ENCODE data around the gene ADAMTS17.

ADAMTS17 gene

DNA sequence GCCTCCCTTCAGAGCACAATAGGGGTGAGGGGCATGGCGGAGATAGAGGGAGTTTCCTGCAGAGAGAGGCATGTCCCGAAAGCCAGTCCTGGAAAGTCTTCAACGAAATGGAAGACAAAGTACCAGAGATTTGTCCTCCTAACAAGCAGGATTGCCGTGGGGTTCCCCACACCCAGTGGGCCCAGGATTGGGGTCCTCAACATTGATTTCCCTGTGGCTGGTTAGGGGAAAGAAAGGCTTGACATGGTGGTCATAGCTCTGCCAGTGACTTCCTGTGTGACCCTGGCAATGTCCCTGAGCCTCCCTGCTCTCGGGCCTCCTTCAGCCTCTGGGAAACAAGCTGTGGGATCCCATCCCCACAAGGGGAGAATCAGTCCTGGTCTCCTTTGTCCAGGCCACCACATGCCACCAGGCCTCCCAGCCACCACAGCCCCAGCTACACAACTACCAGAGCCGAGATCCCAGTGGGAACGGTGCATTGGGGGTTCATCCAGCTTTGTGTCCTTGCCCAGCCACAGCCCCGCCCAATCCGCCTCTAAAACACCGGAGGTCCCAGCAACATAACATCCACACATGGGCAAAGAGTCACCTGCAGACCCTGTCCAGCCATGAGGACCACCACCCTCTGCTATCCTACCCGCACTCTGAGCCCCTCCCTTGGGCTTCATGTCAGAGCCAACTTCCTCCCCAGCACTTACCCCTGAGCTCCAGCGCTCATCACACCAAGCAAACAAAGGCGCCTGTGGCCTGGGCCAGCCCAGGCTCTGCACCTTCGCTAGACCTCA lies 63.0 kb downstream of the ADAMTS17 start:
- DNase-seq (ENCODE audit: low read depth, low spot score), result no peak

GRCh38 chr15:100277087-100277855 lies 64.5 kb downstream of the ADAMTS17 start:
- DNase-seq (ENCODE audit: low read depth, low spot score), result no peak

DNA sequence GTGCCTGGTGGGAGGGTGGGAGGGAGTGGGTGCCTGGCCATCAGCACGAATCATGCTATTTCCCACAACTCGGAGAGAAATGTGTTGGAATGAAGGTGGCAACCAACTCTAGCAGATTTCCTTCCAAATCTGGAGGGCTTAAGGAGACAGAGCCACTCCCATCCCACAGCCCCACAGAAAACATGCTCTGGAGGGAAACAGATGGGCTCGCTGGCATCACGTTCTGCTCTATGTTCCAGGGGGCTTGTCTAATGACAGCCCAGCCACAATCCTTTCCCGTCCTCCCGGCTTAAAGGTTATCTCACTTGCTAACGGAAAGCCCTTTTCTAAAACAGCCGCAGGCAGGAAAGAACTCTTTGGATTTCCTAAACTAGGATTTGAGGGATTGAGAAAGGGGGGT lies 65.3 kb downstream of the ADAMTS17 start:
- DNase-seq (ENCODE audit: low read depth, low spot score), result no peak

GRCh38 chr15:100275641-100276040 lies 66.1 kb downstream of the ADAMTS17 start:
- DNase-seq (ENCODE audit: low read depth, low spot score), result no peak

- no peak for DNase-seq (ENCODE audit: low read depth, low spot score)
These were observed 71.9 kb downstream of the ADAMTS17 start for GRCh38 chr15:100269831-100270230.

DNA sequence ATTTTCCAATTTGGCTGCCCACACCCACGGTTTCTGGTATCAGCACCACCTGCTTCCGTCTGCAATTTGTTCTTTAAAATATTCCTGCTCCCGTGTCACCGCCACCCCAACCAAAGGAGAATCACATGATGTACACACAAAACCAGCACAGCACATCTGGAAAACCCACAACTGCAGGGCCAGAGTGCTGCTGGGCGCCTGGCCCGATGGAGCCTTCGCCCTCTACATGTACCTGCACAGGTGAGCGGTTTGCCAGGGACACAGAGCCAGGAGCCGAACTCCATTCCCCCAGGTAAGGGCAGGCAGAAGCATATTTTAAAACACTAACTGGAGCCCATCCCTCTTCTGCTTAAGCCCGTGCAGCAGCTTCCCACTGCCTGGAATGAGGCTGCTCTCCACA lies 75.6 kb downstream of the ADAMTS17 start:
- no peak for DNase-seq (ENCODE audit: low read depth, low spot score)

DNA sequence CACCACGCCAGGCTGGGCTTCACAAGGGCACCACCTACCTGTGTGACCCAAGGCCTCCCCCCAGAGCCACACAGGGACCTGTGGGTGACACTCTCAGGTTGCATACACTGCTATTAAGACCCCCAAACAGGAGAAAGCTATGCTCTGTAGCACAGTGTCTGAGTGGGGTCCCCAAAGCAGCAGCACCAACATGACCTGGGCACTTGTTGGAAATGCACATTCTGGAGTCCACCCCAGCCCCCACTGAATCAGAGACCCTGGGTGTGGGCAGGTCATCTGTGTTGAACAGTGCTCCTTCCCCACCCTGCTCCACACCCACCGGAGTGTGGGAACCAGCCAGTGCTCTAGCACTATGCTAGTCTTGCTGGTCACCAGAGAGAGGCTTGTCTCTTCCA lies 76.1 kb downstream of the ADAMTS17 start:
- no peak for DNase-seq (ENCODE audit: low read depth, low spot score)

DNA sequence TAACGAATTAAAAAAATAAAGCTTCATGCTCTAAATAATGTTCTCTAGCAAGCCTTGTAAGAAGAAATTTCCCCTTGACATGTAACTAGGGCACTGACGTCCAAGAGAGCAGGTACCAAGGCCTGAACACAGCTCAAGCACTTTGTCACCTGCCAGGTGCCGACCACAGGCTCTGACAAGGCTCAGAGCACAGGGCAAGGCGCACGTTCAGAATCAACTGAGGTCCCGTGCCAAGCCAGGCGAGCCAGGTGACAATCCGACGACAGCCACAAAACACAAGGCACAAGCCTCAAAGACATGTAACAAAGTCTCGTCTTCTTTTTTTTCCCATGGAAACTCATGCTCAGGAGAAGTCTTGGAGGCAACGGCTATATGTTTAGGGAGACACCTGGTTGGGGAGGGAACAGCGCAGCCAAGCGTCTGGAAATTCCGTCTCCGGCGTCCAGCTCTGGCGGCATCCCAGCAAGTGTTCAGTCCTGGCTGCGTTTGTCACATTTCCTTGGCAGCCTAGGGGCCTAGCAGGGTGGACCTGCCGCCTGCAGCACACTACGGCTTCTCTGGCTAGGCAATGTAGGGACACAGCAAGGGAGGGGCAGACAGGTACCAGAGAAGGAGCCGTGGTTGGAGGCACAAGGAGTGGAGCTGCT lies 76.7 kb downstream of the ADAMTS17 start:
- no peak for DNase-seq (ENCODE audit: low read depth, low spot score)

GRCh38 chr15:100263721-100264455 lies 77.9 kb downstream of the ADAMTS17 start:
- no peak for DNase-seq (ENCODE audit: low read depth, low spot score)

DNA sequence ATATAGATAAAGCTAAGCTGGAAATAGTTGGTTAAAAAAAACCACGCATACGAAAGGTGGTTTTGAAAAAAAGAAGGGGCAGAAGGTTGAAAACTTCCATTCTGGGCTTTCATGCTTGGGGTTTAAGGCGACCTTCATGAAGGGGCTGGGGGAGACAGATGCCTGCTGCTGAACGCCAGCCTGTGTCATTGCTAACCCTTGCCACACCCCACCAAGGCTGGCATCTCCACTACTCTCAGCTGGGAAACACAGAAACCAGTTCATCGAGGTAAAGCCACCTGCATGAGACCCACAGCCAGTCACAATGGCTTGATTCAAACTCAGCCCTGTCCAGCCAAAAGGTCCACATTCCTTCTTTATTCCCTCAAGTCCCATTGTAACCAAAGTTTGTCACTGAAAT lies 78.7 kb downstream of the ADAMTS17 start:
- DNase-seq (ENCODE audit: low read depth, low spot score), result no peak

- no peak for DNase-seq (ENCODE audit: low read depth, low spot score)
These were observed 80.2 kb downstream of the ADAMTS17 start for GRCh38 chr15:100261302-100262240.

DNA sequence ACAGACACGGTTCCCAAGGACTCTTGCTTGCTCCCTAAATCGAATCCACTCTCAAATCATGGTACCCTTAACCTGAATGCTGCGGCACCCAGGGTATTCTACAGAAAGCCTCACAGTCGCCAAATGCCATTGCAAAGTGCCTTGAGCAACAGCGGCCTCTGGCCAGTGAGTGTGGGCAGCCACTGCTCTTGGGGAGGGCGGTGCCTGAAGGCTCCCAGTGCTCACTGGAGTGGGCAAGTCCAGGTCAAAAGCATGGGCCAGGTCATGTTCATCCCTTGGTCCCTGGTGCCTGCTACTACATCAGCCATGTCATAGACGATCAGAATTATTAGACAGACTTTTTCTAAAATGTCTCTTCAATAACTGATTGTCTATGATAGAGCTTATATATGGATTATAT lies 82.5 kb downstream of the ADAMTS17 start:
- DNase-seq (ENCODE audit: low read depth, low spot score), result no peak

- no peak for DNase-seq (ENCODE audit: low read depth, low spot score)
These were observed 84.7 kb downstream of the ADAMTS17 start for GRCh38 chr15:100256970-100257650.

- no peak for DNase-seq (ENCODE audit: low read depth, low spot score)
These were observed 85.4 kb downstream of the ADAMTS17 start for GRCh38 chr15:100256101-100256969.

GRCh38 chr15:100255644-100256043 lies 86.1 kb downstream of the ADAMTS17 start:
- no peak for DNase-seq (ENCODE audit: low read depth, low spot score)

DNA sequence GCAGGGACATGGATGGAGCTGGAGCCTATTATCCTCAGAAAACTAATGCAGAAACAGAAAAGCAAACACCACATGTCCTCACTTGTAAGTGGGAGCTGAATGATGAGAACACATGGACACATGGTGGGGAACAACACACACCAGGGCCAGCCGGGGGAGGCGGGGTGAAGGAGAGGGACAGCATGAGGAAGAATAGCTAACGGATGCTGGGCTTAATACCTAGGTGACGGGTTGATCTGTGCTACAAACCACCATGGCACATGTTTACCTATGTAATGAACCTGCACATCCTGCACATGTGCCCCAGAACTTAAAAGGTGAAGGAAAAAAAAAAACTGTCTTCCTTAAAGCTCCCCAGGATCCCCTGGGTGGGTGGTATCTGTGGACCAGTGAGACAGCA lies 87.1 kb downstream of the ADAMTS17 start:
- no peak for DNase-seq (ENCODE audit: low read depth, low spot score)

DNA sequence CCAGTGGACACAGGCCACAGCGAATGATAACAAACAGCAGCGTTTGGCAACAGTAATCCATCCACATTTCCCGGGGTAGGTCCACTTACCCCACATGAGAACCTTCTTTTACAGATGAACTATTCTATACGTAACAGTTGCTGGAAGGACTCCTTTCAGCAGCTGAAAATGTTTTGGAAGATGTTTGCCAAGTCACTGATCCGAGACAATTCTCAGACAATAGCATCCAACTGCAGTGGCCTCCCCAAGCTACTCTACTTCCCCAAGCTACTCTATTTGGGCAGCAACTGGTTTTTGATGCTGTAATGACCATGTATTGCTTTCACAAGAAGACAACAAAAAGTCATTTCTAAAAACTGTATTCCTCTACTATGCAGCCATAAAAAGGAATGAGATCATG lies 87.5 kb downstream of the ADAMTS17 start:
- no peak for DNase-seq (ENCODE audit: low read depth, low spot score)

GRCh38 chr15:100253640-100254039 lies 88.1 kb downstream of the ADAMTS17 start:
- no peak for DNase-seq (ENCODE audit: low read depth, low spot score)

DNA sequence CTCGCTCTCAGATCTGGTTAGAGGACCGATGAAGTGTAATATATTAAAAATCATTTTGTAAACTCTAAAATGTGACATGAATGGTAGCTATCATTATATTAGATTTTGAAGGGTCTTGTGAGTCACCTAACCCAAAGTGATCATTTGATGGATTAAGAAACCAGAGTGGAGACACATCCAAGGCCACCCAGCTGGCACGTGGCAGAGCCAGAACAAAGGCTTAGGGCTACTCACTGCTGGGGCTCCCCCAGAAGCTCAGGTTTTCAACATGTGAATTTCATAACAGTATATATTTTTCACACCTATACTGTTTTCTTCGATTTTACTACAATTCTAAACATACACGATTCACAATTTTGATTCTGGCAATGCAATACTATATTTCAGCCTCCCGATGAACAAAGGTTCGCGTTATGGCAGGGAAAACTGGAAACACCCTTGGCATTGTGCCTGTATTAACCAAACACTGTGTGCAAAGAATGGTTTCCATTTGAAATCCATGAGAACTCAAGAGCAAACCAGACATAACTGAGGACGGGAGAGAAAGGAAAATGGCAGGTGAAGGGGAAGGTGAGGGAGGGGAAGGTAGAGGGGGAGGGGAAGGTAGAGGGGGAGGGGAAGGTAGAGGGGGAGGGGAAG lies 88.9 kb downstream of the ADAMTS17 start:
- DNase-seq (ENCODE audit: low read depth, low spot score), result no peak
